Activated T-helper 2 cell treated with anti-CD3 and anti-CD28 coated beads, Interferon-gamma antibody, Interleukin-2, Interleukin-4, amounts not matched to agents 10 μg/mL and 5 μg/mL and 100 μg/mL, durations not matched to agents 14 hours and 24 hours and 36 hours (primary cell): ENCODE results near the gene ARPC1A. TPM values are rescaled to one million over a fixed set of nuclear protein-coding genes. Genes with fewer than 3 reads are reported as not detected.
"Not testable (repeated sequence)": the region's sequence is repeated elsewhere in the genome, so short reads cannot be mapped to it uniquely, and the experiment has no call there.

ENCODE experiments used
- DNase-seq: peaks from one replicate; pipeline ENCODE4 v3.0.0; 2021; ENCODE audit warnings: low spot score
- H3K27ac Mint-ChIP-seq: one replicate; pipeline ENCODE4 v1.8.0; 2021; ENCODE audit warnings: mixed read lengths
- H3K27me3 Mint-ChIP-seq: one replicate; pipeline ENCODE4 v1.8.0; 2021; ENCODE audit warnings: low read depth, mixed read lengths
- H3K36me3 Mint-ChIP-seq: one replicate; pipeline ENCODE4 v1.8.0; 2021; ENCODE audit warnings: low read depth, mixed read lengths
- H3K4me1 Mint-ChIP-seq: one replicate; pipeline ENCODE4 v1.8.0; 2021; ENCODE audit warnings: low read depth, mixed read lengths
- H3K4me3 Mint-ChIP-seq: one replicate; pipeline ENCODE4 v1.8.0; 2021; ENCODE audit warnings: low read depth, mild to moderate bottlenecking, moderate library complexity, mixed read lengths
- H3K9me3 Mint-ChIP-seq: one replicate; pipeline ENCODE4 v1.8.0; 2021; ENCODE audit warnings: mixed read lengths
- intact Hi-C: fragments of 100-400 bp; cut with micrococcal nuclease; formaldehyde crosslinking; loops from one replicate; pipeline ENCODE4 v1.15.1; 2023
- total RNA-seq: library from RNA; stranded (reverse); gene quantifications from 2 replicates; pipeline ENCODE4 v1.2.3, GENCODE V29; 2022

Gene ARPC1A
- total RNA-seq, 1 donor from 2014 or later = 79.8 TPM

DNA sequence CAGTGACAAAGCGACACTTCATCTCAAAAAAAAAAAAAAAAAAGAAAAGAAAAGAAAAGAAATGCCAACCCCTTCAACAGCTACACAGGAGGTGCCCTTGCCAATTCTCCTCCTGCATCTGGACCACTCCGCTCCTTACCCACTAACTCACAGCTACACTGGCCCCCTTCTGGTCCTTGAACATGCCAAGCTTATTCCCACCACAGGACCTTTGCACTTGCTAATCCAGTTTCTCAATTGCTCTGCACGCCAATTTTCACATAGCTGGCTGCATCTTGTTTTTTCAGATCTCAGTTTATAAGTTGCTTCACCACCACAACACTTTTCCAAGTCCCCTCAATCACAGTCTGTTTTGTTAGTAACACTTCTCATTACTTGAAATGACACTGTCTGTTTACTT is 77.2 kb downstream of the ARPC1A start:
- Mint-ChIP-seq H3K4me3 (no peak overlapping the region), H3K27ac (no peak overlapping the region), H3K9me3 (no peaks in the 10 kb centered on the region), H3K36me3 (peaks cover 58% of the 10 kb centered on the region), H3K27me3 (no peaks in the 10 kb centered on the region), H3K4me1 (peaks cover 16% of the 10 kb centered on the region)
- DNase-seq = no peak
- intact Hi-C loops = no loop called here

DNA sequence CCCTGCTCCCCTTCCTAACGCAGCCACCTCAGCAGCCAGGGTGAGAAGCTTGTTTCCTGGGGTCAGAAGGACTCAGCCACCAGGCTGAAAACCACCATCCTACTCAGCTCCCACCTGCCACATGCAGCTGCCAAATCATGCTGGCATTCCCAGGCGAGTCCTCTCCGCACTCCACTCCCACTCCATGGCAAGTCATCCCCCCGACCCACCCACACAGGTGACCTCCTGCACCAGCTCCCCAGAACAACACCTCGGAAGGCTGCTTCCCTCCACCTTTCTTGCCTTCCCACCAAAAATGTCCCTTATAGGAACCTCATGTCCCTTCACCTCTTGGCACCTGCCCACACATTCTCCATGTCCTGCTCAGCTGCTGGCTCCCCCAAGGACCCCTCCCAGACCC is 78.1 kb downstream of the ARPC1A start:
- Mint-ChIP-seq H3K4me3 (no peak overlapping the region), H3K27ac (no peak overlapping the region), H3K9me3 (no peaks in the 10 kb centered on the region), H3K4me1 (peaks cover 13% of the 10 kb centered on the region), H3K36me3 (peaks cover 50% of the 10 kb centered on the region), H3K27me3 (no peaks in the 10 kb centered on the region)
- DNase-seq = no peak
- intact Hi-C loops = no loop called here

DNA sequence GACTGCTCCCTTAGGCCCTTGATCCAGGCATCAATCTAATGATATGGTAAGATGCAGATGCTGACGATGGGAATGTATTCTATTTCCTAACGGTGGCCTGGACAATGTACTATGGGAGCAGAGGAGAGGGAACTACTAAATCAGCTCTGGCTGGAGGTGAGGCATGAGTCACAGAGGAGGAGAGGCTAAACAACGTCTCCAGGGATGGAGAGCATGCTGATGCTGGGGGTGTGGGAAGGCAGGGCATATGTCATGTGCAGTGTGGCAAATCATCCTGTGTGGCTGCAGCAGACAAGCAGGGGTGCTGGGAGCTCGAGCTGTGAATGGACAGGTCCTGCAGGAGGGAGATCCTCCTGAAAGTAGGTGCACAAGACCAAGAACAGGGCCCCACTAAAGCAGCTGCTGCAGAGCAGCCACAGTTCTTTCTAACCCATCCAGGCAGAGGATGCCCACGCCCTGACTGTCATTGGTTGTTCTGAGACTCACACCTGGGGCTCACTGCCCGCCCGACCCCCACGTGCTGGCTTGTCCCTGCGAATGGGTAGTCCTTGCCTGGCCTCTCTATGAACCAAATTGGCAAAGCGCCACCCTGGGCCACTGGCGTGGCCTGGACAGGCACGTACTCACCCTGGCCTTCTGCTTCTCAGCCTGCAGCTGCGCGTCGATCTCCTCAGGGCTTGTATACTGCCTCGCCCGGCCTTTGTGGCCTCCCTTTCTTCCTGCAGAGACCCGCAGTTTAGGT is 78.7 kb downstream of the ARPC1A start:
- H3K27me3 Mint-ChIP-seq = no peaks in the 10 kb centered on the region
- no peak for DNase-seq
- H3K36me3 Mint-ChIP-seq = peaks cover 50% of the 10 kb centered on the region
- no peaks in the 10 kb centered on the region for H3K9me3 Mint-ChIP-seq
- H3K4me3 Mint-ChIP-seq = no peak overlapping the region
- H3K4me1 Mint-ChIP-seq = peaks cover 13% of the 10 kb centered on the region
- intact Hi-C loops = no loop called here
- H3K27ac Mint-ChIP-seq = no peak overlapping the region

DNA sequence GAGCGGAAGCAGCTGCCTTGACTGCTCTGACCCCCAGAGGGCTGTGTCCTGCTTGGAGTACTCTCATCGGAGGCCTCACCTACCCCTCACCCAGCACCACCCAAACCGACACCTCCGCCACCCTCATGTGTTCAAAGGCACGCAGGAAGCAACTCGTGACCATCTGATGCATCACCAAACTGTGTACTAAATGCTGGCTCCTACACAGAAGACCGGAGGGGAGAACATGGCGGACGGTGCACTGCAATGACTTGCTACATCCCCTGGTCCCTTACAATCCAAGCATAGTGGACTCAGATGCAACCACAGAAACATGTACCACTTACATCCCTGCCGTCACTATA is 79.3 kb downstream of the ARPC1A start:
- Mint-ChIP-seq H3K4me1 (peaks cover 16% of the 10 kb centered on the region), H3K27ac (no peak overlapping the region), H3K36me3 (peaks cover 50% of the 10 kb centered on the region), H3K4me3 (no peak overlapping the region), H3K9me3 (no peaks in the 10 kb centered on the region), H3K27me3 (no peaks in the 10 kb centered on the region)
- intact Hi-C loops = no loop called here
- DNase-seq = no peak

DNA sequence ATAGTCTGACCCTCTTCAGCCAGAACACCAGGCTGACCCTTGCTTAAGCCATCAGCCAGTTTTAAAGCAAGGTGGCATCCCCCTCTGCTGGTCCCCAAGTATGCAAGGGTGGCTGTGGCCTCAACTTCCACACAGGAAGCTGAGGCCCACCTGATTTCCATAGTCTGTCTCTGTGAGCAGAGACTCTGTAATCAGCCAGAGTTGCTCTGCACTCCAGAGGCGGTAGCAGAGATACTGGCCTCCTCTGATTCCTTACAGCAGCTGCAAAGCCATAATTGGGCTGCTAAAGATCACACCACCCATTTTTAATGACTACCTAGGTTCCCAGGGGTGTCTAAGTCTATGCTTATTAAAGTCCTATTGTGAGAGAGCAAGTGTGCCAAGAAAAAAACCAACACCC is 80.9 kb downstream of the ARPC1A start:
- Mint-ChIP-seq H3K27ac (peak overlapping the region; percentile 21), H3K4me3 (peak overlapping the region; percentile 30), H3K9me3 (no peaks in the 10 kb centered on the region), H3K4me1 (peaks cover 23% of the 10 kb centered on the region), H3K36me3 (peaks cover 55% of the 10 kb centered on the region), H3K27me3 (no peaks in the 10 kb centered on the region)
- no peak for DNase-seq
- intact Hi-C loops = no loop called here

DNA sequence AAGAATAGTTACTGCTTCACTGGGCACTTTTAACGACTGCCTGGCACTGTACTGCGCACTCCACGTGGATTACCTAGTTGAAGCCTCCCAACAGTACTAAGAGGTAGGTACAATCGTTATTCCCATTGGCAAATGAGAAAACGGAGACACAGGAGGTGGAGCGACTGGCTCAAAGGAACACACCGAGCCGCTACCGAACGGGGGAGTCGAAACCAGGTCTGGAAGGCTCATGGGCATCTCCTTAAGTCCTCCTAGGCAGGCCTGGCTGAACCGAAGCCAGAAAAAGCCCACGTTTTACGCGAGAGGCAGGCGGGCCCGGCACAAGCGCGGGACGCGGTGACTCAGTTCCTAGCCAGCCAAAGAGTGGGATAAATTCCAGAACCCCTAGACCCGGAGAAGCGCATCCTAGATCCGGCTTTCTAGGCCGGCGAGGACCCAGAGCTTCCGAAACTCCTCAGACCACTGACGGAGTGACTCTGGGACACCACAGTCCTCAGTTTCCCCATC is 82.2 kb downstream of the ARPC1A start:
- no peaks in the 10 kb centered on the region for H3K9me3 Mint-ChIP-seq
- DNase-seq = no peak
- intact Hi-C loops = loop anchor here (1.0 to 2.0 kb wide), 4 partner anchors 27 to 65 kb away; partner anchors contain the start of genes ARPC1B and ZNF789
- H3K27ac Mint-ChIP-seq = peak overlapping the region; percentile 98
- peak overlapping the region; percentile 99 for H3K4me3 Mint-ChIP-seq
- no peaks in the 10 kb centered on the region for H3K27me3 Mint-ChIP-seq
- peaks cover 62% of the 10 kb centered on the region for H3K36me3 Mint-ChIP-seq
- peaks cover 23% of the 10 kb centered on the region for H3K4me1 Mint-ChIP-seq

DNA sequence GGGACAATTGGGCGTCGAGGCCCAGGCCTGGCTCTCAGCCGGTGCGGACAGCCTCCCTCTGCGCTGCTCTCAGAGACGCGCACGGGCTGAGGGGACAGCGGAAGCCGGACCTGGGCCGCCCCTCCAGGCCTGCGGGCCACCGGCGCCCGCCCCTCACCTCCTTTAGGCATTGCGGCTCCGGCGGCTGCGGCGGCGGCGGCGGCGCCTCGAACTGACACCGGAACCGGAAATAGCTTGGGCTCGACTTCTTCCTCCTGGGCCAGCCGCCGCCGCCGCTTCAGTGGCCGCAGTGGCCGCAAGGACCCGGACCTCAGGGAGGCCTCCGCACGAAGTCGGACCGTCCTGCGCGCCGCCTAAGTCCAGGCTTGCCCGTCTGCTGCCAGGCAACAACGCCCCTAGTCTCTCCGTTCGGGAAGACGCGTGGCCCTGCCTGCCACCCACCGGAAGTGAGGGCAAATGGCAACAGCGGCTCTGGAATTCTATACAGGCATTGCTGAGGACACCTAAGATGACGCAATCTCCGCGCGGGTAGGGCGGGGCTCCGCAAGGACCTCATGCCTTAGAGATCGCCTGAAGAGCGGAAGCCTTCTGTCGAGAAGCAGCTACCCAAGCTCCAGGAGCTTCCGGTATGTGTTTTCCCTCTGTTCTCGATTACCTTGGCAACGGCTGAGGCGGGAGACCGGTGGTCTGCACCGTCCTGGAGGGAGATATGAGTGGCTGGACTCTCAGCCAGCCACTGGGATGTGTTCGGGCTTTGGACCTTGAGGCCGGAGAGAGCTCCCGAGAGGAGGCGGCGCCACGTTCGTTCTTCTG is 82.9 kb downstream of the ARPC1A start, which contains the start of the genes BUD31 and PDAP1:
TSS of gene BUD31 (plus strand) at position 591 of the 813 bp plus-strand sequence. CDS start 2,124 bp downstream, outside the sequence.
TSS of gene PDAP1 (minus strand) at position 219 of the 813 bp plus-strand sequence. CDS start at position 170, 49 bp downstream.
- Mint-ChIP-seq H3K4me3 (peak within 1 kb of the TSS; percentile 99), H3K9me3 (no peaks in the 10 kb centered on the region), H3K27ac (peak within 1 kb of the TSS; percentile 98), H3K27me3 (no peaks in the 10 kb centered on the region), H3K36me3 (peaks cover 62% of the 10 kb centered on the region), H3K4me1 (peaks cover 23% of the 10 kb centered on the region)
- intact Hi-C loops = loop anchor here (1.0 to 2.0 kb wide), 4 partner anchors 27 to 64 kb away; partner anchors contain the start of genes ARPC1B and ZNF789
- DNase-seq = peak; percentile 94

DNA sequence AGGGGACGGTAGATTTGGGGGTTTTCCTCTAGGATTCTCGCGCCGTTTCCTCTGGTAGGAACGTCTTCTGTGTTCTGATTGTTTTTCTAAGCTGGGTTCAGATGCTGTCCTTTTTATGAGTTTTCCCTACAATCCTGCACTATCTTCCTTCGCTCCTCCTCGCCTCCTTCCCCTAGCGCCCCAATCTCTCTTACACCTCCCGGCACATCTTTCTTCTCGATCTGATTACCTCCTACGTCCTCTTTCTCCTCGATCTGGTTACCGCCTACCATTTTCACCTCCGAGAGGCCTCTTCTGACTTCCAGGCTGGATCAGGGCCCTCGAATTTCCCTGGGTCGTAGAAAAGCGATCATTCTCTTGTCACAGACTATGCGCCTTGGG is 83.5 kb downstream of the ARPC1A start:
- H3K4me3 Mint-ChIP-seq = peak overlapping the region; percentile 99
- no peaks in the 10 kb centered on the region for H3K9me3 Mint-ChIP-seq
- H3K27ac Mint-ChIP-seq = peak overlapping the region; percentile 98
- intact Hi-C loops = loop anchor here (2.0 kb wide), 1 partner anchor 64 kb away; the partner anchor contains the start of gene ZNF789
- DNase-seq = no peak
- peaks cover 23% of the 10 kb centered on the region for H3K4me1 Mint-ChIP-seq
- H3K36me3 Mint-ChIP-seq = peaks cover 56% of the 10 kb centered on the region
- H3K27me3 Mint-ChIP-seq = no peaks in the 10 kb centered on the region

DNA sequence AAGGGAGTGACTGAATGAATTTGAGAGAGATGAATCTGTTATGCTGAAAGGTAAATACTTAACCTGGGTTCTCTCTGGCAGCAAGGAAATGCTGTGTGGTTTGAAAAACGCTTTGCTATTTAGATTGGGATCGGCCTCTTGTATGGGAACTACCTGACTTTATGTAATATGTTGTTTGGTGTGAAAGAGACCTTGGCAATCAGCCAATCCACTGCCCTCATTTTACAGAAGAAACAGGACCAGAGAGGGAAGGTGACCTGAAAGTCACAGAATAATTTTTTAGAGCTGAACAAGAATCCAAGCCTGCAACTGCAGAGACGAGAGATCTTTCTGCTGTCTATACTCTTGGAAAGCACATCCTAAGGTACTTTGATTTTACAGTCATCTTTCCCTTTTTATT is 84.1 kb downstream of the ARPC1A start:
- H3K4me3 Mint-ChIP-seq = peak overlapping the region; percentile 99
- no peak overlapping the region for H3K27ac Mint-ChIP-seq
- peaks cover 56% of the 10 kb centered on the region for H3K36me3 Mint-ChIP-seq

DNA sequence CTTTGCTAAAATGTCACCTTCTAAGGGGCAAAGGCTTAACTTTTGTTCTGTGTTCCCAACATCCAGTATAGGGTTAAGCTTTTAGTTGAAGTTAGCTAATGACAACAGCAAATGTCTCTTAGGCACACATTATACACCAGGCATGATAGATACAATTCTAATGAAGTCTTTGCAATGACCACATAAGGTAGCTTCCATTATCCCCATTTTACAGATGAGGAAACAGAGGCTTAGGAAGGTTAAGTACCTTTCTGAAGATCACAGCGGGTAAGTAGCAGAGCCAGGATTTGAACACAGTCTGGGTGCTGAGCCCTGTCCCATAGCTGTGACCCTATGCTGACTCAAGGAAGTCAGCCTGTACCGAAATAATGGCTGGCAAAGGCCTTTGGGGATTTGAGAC is 84.9 kb downstream of the ARPC1A start:
- Mint-ChIP-seq H3K27me3 (no peaks in the 10 kb centered on the region), H3K36me3 (peaks cover 60% of the 10 kb centered on the region), H3K4me3 (peak overlapping the region; percentile 99), H3K9me3 (no peaks in the 10 kb centered on the region), H3K27ac (peak overlapping the region; percentile 59), H3K4me1 (peaks cover 23% of the 10 kb centered on the region)
- DNase-seq = no peak
- intact Hi-C loops = no loop called here

More for the DNA sequence above, 84.1 kb downstream of the ARPC1A start:
- Mint-ChIP-seq H3K9me3 (no peaks in the 10 kb centered on the region), H3K4me1 (peaks cover 23% of the 10 kb centered on the region), H3K27me3 (no peaks in the 10 kb centered on the region)
- intact Hi-C loops = loop anchor here (2.0 kb wide), 1 partner anchor 63 kb away; the partner anchor contains the start of gene ZNF789
- no peak for DNase-seq

DNA sequence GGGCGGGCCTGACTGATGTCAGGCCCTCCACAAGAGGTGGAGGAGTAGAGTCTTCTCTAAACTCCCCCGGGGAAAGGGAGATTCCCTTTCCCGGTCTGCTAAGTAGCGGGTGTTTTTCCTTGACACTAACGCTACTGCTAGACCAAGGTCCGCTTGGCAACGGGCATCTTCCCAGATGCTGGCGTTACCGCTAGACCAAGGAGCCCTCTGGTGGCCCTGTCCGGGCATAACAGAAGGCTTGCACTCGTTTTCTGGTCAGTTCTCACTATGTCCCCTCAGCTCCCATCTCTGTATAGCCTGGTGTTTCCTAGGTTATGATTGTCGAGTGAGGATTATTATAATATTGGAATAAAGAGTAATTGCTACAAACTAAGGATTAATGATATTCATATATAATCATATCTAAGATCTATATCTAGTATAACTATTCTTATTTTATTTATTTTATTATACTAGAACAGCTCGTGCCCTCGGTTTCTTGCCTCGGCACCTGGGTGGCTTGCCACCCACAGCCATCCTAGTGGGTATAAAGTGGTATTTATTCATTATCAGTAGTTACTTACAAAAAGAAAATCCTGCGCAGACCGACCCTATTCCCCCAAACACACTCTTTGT is 89.9 kb downstream of the ARPC1A start:
- H3K27me3 Mint-ChIP-seq, H3K27ac Mint-ChIP-seq, H3K9me3 Mint-ChIP-seq, H3K4me3 Mint-ChIP-seq, intact Hi-C loops, H3K4me1 Mint-ChIP-seq, DNase-seq: not testable (repeated sequence)
- H3K36me3 Mint-ChIP-seq = peaks cover 85% of the 10 kb centered on the region
